CD4-positive, alpha-beta T cell (primary cell): ENCODE measurements around the gene WWOX. TPM values are rescaled to one million over a fixed set of nuclear protein-coding genes. Genes with fewer than 3 reads are reported as not detected.

Experiments used
- ATAC-seq: fragments of 200-7000 bp; cut with Tn5 transposase; one replicate; pipeline ENCODE4 v1.10.0; 2022; ENCODE audit warnings: mild to moderate bottlenecking; ENCODE audit not compliant: poor library complexity
- CTCF ChIA-PET: fragments of 350-600 bp; sonication (Branson Sonifier 250); formaldehyde crosslinking; loops from one replicate; lab custom pipeline; 2021; ENCODE audit warnings: antibody characterized with exemption, inconsistent platforms; lab: Charles Lee
- POLR2A ChIA-PET: fragments of 350-600 bp; sonication (Branson Sonifier 250); formaldehyde crosslinking; loops from one replicate; lab custom pipeline; 2021; ENCODE audit warnings: antibody characterized with exemption, inconsistent platforms; lab: Charles Lee
- DNase-seq, 14 experiments: peaks; one replicate each; pipeline ENCODE4 v3.0.0-alpha.2; 2013 to 2020; ENCODE audit warnings: mixed read lengths in 2 of 14
- H3K27ac ChIP-seq, 2 donors: one replicate each; pipeline versions ENCODE4 v1.5.1 to v1.7.0; 2013; ENCODE audit warnings: low read length in 2 of 2, low read depth in 1 of 2, mild to moderate bottlenecking in 1 of 2
- H3K27me3 ChIP-seq, 2 experiments: 1 replicate in 1 of 2; 2 replicates in 1 of 2; pipeline versions ENCODE4 v1.6.1 to v1.7.0; 2013; ENCODE audit warnings: low read length in 2 of 2, control low read depth in 1 of 2, mild to moderate bottlenecking in 1 of 2, moderate library complexity in 1 of 2; ENCODE audit not compliant: insufficient read depth in 2 of 2, control insufficient read depth in 1 of 2
- H3K36me3 ChIP-seq: one replicate; pipeline ENCODE4 v1.6.1; 2013; ENCODE audit warnings: low read length, control low read depth; ENCODE audit not compliant: insufficient read depth
- H3K4me1 ChIP-seq: one replicate; pipeline ENCODE4 v1.6.1; 2013; ENCODE audit warnings: low read length, control low read depth; ENCODE audit not compliant: insufficient read depth
- H3K4me3 ChIP-seq: one replicate; pipeline ENCODE4 v1.5.1; 2013; ENCODE audit warnings: mild to moderate bottlenecking, low read length, moderate library complexity
- H3K9me3 ChIP-seq, 2 experiments: 1 replicate in 1 of 2; 2 replicates in 1 of 2; pipeline versions ENCODE4 v1.6.1 to v1.7.0; 2013; ENCODE audit warnings: low read length in 2 of 2, mild to moderate bottlenecking in 2 of 2, control low read depth in 1 of 2, moderate library complexity in 1 of 2; ENCODE audit not compliant: control insufficient read depth in 1 of 2, insufficient read depth in 1 of 2
- H3K27ac Mint-ChIP-seq: one replicate; pipeline ENCODE4 v1.8.0; 2020; ENCODE audit warnings: mixed read lengths
- H3K27me3 Mint-ChIP-seq: one replicate; pipeline ENCODE4 v1.8.0; 2021; ENCODE audit warnings: mixed read lengths
- H3K36me3 Mint-ChIP-seq: one replicate; pipeline ENCODE4 v1.8.0; 2021; ENCODE audit warnings: low read depth, mixed read lengths
- H3K4me1 Mint-ChIP-seq: one replicate; pipeline ENCODE4 v1.8.0; 2021; ENCODE audit warnings: low read depth, mixed read lengths
- H3K4me3 Mint-ChIP-seq: one replicate; pipeline ENCODE4 v1.8.0; 2020; ENCODE audit warnings: mild to moderate bottlenecking, mixed read lengths
- H3K9me3 Mint-ChIP-seq: one replicate; pipeline ENCODE4 v1.8.0; 2020; ENCODE audit warnings: mixed read lengths
- intact Hi-C, 2 experiments: fragments of 100-400 bp; cut with DNase I in 1 of 2; cut with micrococcal nuclease in 1 of 2; formaldehyde crosslinking; loops; one replicate each; pipeline versions ENCODE4 v1.15.1 to v1.9.0; 2023 to 2025; cut with DNase I, micrococcal nuclease
- total RNA-seq, 174 experiments: library from RNA in 2 of 174; stranded (reverse) in 2 of 174; gene quantifications; one replicate each; pipeline ENCODE4 v1.2.3 and lab custom pipeline; 2021 to 2026
- TF ChIP-seq, protein P1 (sequence below): fragments of 200-600 bp; IDR thresholded peaks from one replicate; pipeline ENCODE4 v1.8.0; 2022; ENCODE audit warnings: antibody characterized with exemption, mild to moderate bottlenecking

Gene WWOX
- total RNA-seq, 2 experiments from 2014 or later: 19.3 to 21.7 TPM

DNA sequence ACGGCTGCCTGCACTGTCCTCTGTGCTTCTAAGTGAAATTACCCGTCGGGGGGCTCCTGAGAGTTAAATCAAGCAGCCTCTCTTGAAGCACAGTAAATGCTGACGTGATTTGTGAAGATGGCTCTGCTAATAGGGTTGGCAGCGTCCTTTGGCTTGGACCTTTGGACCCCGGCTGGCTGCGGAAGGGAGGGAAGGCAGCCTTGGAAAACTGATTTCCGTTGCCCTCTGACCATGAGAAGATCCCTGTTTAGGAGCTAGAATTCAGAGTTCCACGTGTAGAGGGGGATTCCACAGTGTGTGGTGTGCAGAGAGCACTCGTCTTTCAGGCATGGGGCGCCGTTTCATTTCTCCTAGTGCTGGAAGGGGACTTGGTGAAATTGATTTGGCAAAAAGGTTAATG lies 640.8 kb downstream of the WWOX start:
- Mint-ChIP-seq H3K36me3 (no peaks in the 10 kb centered on the region), H3K9me3 (no peaks in the 10 kb centered on the region), H3K4me3 (no peak overlapping the region), H3K27me3 (no peaks in the 10 kb centered on the region), H3K4me1 (peaks cover 29% of the 10 kb centered on the region), H3K27ac (peak overlapping the region; percentile 96)
- H3K27me3 ChIP-seq: no peaks in the 10 kb centered on the region
- DNase-seq (no peak), ATAC-seq (no peak)
- ChIA-PET POLR2A (no interaction called here), CTCF (no interaction called here)
- no peaks in the 10 kb centered on the region for H3K9me3 ChIP-seq
- intact Hi-C loops: no loop called here
- TF ChIP-seq, protein P1, sequence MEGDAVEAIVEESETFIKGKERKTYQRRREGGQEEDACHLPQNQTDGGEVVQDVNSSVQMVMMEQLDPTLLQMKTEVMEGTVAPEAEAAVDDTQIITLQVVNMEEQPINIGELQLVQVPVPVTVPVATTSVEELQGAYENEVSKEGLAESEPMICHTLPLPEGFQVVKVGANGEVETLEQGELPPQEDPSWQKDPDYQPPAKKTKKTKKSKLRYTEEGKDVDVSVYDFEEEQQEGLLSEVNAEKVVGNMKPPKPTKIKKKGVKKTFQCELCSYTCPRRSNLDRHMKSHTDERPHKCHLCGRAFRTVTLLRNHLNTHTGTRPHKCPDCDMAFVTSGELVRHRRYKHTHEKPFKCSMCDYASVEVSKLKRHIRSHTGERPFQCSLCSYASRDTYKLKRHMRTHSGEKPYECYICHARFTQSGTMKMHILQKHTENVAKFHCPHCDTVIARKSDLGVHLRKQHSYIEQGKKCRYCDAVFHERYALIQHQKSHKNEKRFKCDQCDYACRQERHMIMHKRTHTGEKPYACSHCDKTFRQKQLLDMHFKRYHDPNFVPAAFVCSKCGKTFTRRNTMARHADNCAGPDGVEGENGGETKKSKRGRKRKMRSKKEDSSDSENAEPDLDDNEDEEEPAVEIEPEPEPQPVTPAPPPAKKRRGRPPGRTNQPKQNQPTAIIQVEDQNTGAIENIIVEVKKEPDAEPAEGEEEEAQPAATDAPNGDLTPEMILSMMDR: no peak
- H3K27ac ChIP-seq: no peak overlapping the region
- H3K4me1 ChIP-seq: peaks cover 28% of the 10 kb centered on the region
- H3K36me3 ChIP-seq: no peaks in the 10 kb centered on the region
- H3K4me3 ChIP-seq: no peak overlapping the region

DNA sequence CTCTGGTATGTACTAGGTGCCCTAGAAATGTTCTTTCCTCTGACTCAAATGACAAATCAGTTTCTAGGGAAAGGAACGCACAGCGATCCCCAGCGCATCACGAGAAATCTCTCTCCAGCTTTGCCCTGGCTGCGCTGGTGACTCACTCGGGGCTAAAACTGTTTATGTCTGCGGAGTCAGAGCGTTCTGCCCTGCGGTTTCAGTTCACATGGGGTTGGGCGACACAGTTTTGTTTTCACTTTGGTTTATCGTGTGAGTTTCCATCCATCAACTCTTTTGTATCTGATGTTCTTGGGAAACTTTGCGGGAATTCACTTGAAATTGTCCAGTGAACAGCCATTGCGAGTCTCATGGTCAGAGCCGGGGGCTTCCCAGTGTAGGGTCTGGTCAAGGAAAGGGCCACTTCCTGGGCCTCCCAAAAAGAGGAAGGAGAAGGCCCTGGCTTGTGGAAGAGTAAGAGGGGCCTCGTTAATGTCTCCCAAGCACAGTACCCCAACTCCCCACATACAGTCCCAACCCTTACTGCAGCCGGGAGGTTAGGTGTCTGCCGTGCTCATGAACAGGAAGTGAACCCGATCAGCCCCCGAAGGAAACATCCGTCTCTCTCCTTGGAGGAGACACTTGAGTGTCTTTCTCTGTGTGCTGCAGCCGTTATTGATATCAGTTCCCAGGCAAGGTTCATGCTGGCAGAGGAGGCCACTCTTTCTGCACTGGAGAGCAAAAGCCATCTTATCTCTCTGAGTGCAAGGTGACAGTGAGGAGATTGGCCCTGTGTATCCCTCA lies 643.2 kb downstream of the WWOX start:
- ATAC-seq: peak; percentile 94
- Histone ChIP-seq H3K4me3 (peak overlapping the region; percentile 51), H3K9me3 (no peaks in the 10 kb centered on the region), H3K27me3 (no peaks in the 10 kb centered on the region), H3K27ac (peak overlapping the region; percentile 68 to 91), H3K4me1 (peaks cover 28% of the 10 kb centered on the region), H3K36me3 (no peaks in the 10 kb centered on the region)
- DNase-seq: peak; percentile 63 to 91 (median 74)
- TF ChIP-seq, protein P1: no peak
- ChIA-PET CTCF (interaction anchor here (1.0 to 1.2 kb wide), 2 partner anchors 28 kb away, joined by 3 to 4 read pairs; no protein-coding TSS in a partner anchor), POLR2A (interaction anchor here (1.0 kb wide), 1 partner anchor 858 kb away, joined by 3 read pairs; the partner anchor contains the start of gene MAF)
- Mint-ChIP-seq H3K27me3 (no peaks in the 10 kb centered on the region), H3K9me3 (no peaks in the 10 kb centered on the region), H3K4me1 (peaks cover 29% of the 10 kb centered on the region), H3K4me3 (peak overlapping the region; percentile 86), H3K27ac (peak overlapping the region; percentile 96), H3K36me3 (no peaks in the 10 kb centered on the region)
- intact Hi-C loops: no loop called here

DNA sequence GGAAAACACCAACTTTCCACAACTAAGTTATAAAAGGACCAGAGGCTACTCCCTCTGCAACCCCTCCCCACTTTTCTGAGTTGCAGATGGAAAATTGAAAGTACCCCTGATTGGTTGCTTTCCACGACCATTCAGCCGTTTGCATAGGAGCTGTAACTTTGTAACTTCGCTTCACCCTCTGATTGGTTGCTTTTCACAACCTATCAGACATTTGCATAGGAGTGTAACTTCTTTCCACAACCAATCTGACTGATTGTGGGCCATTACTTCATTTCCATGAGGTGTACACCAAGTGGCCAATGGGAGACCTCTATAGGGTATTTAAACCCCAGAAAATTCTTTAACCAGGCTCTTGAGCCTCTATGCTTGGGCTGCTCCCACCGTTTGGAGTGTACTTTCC lies 644.1 kb downstream of the WWOX start:
- no peak for ATAC-seq
- Mint-ChIP-seq H3K36me3 (no peaks in the 10 kb centered on the region), H3K4me3 (peak overlapping the region; percentile 86)

More for the DNA sequence above, 644.1 kb downstream of the WWOX start:
- intact Hi-C loops: no loop called here
- TF ChIP-seq, protein P1: no peak
- peaks cover 31% of the 10 kb centered on the region for H3K4me1 Mint-ChIP-seq
- Histone ChIP-seq H3K27ac (peak overlapping the region; percentile 68 to 91), H3K36me3 (no peaks in the 10 kb centered on the region), H3K27me3 (no peaks in the 10 kb centered on the region), H3K9me3 (no peaks in the 10 kb centered on the region), H3K4me1 (peaks cover 32% of the 10 kb centered on the region), H3K4me3 (no peak overlapping the region)
- ChIA-PET CTCF (interaction anchor here (1.0 kb wide), 1 partner anchor 27 kb away, joined by 4 read pairs; no protein-coding TSS in a partner anchor), POLR2A (no interaction called here)
- peak in 2 of 14 experiments; percentile 22 to 28 for DNase-seq
- H3K27ac Mint-ChIP-seq: peak overlapping the region; percentile 96
- H3K27me3 Mint-ChIP-seq: no peaks in the 10 kb centered on the region
- no peaks in the 10 kb centered on the region for H3K9me3 Mint-ChIP-seq
